Measurements from ENCODE around the gene FOXO3. TPM values are rescaled to one million over a fixed set of nuclear protein-coding genes. Genes with fewer than 3 reads are reported as not detected.

The FOXO3 gene
- total RNA-seq, 1 donor from 2014 or later, result 32.8 TPM

DNA sequence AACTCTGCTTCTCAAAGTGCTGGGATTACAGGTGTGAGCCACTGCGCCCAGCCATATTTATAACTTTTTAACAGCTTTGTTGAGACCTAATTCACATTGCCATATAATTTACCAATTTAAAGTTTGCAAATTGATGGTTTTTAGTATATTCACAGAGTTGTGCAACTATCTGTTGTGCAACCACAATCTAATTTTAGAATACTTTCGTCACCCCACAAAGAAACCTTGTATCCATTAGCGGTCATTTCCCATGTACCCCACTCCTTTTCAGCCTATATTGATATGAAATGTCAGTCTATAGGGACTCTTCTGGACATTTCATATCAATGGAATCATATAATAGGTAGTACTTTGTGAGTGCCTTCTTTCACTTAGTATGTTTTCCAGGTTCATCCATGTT is 55.8 kb downstream of the FOXO3 start:
- TF ChIP-seq, protein P1, sequence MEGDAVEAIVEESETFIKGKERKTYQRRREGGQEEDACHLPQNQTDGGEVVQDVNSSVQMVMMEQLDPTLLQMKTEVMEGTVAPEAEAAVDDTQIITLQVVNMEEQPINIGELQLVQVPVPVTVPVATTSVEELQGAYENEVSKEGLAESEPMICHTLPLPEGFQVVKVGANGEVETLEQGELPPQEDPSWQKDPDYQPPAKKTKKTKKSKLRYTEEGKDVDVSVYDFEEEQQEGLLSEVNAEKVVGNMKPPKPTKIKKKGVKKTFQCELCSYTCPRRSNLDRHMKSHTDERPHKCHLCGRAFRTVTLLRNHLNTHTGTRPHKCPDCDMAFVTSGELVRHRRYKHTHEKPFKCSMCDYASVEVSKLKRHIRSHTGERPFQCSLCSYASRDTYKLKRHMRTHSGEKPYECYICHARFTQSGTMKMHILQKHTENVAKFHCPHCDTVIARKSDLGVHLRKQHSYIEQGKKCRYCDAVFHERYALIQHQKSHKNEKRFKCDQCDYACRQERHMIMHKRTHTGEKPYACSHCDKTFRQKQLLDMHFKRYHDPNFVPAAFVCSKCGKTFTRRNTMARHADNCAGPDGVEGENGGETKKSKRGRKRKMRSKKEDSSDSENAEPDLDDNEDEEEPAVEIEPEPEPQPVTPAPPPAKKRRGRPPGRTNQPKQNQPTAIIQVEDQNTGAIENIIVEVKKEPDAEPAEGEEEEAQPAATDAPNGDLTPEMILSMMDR (conservative IDR thresholded peaks at IDR 0.05), result no peak
- Mint-ChIP-seq H3K27ac (ENCODE audit: unreplicated experiment) (no peak overlapping the region), H3K27me3 (ENCODE audit: low read depth) (no peaks in the 10 kb centered on the region), H3K9me3 (peaks cover 3% of the 10 kb centered on the region), H3K36me3 (ENCODE audit: low read depth) (peaks cover 6% of the 10 kb centered on the region), H3K4me3 (no peak overlapping the region), H3K4me1 (peaks cover 10% of the 10 kb centered on the region)
- DNase-seq (ENCODE audit: low read depth, low spot score), result no peak

DNA sequence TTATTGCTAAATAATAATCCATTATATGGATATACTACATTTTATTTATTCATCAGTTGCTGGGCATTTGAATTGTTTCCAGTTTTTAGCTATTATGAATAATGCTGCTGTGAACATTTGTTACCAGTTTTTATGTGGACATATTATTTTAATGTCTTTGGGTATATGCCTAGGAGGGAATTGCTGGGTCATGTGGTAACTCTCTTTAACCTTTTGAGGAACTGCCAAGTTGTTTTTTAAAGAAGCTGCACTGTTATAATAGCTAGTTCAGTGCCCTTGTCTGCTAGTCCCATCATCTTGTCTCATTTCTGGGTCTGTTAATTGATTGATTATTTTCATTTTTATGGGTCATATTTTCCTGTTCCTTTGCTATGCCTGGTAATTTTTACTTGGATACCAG is 56.3 kb downstream of the FOXO3 start:
- no peak for DNase-seq (ENCODE audit: low read depth, low spot score)
- H3K36me3 Mint-ChIP-seq (ENCODE audit: low read depth), result peaks cover 6% of the 10 kb centered on the region
- H3K4me1 Mint-ChIP-seq, result peaks cover 14% of the 10 kb centered on the region
- TF ChIP-seq, protein P1 (conservative IDR thresholded peaks at IDR 0.05), result no peak
- H3K4me3 Mint-ChIP-seq, result no peak overlapping the region
- no peak overlapping the region for H3K27ac Mint-ChIP-seq (ENCODE audit: unreplicated experiment)
- peaks cover 3% of the 10 kb centered on the region for H3K9me3 Mint-ChIP-seq
- no peaks in the 10 kb centered on the region for H3K27me3 Mint-ChIP-seq (ENCODE audit: low read depth)

DNA sequence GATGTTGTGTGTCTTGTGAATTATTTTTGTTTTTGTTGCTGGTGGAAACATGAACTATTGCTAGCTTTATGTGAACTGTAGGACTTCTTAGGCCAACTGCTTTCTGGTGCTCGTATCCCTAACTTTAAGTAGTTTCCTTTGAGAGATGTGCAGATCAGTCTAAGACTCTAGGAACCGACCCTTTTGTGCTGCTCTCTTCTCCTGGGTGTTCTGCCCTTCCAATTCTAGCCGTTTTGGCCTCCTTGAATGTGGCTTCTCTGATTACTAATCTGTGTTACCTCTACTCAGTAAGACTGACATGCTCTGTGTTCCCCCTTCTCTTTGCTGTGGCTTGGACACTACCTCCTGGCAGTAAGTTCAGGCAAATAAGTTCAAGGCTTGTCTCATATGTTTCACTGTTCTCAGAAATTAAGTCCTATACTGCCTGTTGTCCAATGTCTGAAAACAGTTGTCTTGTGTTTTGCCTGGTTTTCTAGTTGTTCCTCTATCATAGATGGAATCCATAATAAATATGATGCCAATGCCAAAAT is 58.0 kb downstream of the FOXO3 start:
- H3K4me3 Mint-ChIP-seq, result no peak overlapping the region
- DNase-seq (ENCODE audit: low read depth, low spot score), result no peak
- H3K36me3 Mint-ChIP-seq (ENCODE audit: low read depth), result peaks cover 2% of the 10 kb centered on the region
- TF ChIP-seq, protein P1 (conservative IDR thresholded peaks at IDR 0.05), result no peak
- no peak overlapping the region for H3K27ac Mint-ChIP-seq (ENCODE audit: unreplicated experiment)
- no peaks in the 10 kb centered on the region for H3K9me3 Mint-ChIP-seq
- no peaks in the 10 kb centered on the region for H3K27me3 Mint-ChIP-seq (ENCODE audit: low read depth)
- peaks cover 28% of the 10 kb centered on the region for H3K4me1 Mint-ChIP-seq

DNA sequence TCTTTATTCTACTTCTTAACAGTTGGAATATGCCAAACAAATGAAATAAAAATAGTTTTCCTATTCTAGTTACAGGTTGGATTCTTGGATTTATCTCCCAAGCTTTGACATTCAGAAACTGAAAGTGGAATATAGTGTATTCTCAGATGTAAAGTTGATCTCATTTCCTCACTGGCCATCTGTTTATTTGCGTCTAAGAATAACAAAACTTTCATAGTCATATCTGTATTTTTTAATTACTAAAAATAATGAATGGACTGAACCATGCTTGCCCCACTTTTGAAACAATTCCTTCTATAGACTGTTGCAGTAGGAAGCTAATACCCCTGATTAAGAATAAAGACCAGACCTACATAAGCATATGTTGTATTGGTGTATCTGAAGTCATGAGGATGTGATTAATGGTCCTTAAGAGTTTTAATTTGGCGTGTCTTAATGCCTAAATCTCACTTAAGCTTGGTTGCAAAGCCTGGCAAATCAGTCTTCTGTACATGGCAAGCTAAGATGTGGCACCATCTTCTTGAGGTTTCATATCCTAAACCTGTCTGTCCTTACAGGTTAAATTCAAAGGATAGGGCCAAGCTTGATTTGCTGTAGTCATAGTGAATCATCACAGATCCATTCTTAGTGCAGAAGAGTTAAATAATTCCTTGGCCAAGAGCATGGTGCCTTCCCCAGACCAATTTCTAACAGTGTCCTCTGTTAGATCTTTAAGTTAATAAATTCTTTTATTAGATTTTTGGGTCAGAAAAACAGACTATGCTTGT is 58.9 kb downstream of the FOXO3 start:
- no peak overlapping the region for H3K27ac Mint-ChIP-seq (ENCODE audit: unreplicated experiment)
- TF ChIP-seq, protein P1 (conservative IDR thresholded peaks at IDR 0.05), result no peak
- peaks cover 2% of the 10 kb centered on the region for H3K36me3 Mint-ChIP-seq (ENCODE audit: low read depth)
- no peaks in the 10 kb centered on the region for H3K9me3 Mint-ChIP-seq
- no peaks in the 10 kb centered on the region for H3K27me3 Mint-ChIP-seq (ENCODE audit: low read depth)
- DNase-seq (ENCODE audit: low read depth, low spot score), result no peak
- peaks cover 32% of the 10 kb centered on the region for H3K4me1 Mint-ChIP-seq
- no peak overlapping the region for H3K4me3 Mint-ChIP-seq

DNA sequence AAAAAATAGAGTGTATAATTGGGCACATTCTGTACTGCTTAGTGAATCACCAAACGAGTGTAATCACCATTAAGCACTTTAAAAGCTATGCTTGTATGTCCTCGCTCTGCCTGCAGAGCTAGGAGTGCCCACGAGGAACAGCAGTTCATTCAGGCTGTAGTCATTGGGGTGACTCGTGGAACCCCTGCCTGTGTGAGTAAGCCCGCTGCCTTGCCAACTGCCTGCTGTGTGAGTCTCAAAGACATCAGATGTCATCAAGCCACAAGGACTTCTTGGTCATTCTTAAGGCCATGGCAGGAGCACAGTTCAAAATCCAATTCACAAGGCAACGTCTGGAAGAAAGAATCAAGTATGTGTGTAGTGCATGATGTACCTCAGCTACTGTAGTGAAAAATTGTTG is 60.4 kb downstream of the FOXO3 start:
- H3K4me3 Mint-ChIP-seq, result no peak overlapping the region
- no peak for DNase-seq (ENCODE audit: low read depth, low spot score)
- H3K27ac Mint-ChIP-seq (ENCODE audit: unreplicated experiment), result no peak overlapping the region
- TF ChIP-seq, protein P1 (conservative IDR thresholded peaks at IDR 0.05), result no peak
- no peaks in the 10 kb centered on the region for H3K9me3 Mint-ChIP-seq
- peaks cover 32% of the 10 kb centered on the region for H3K4me1 Mint-ChIP-seq
- H3K36me3 Mint-ChIP-seq (ENCODE audit: low read depth), result peaks cover 2% of the 10 kb centered on the region
- H3K27me3 Mint-ChIP-seq (ENCODE audit: low read depth), result no peaks in the 10 kb centered on the region
